H1 (cell line): ENCODE data around the gene CUX1. TPM values are rescaled to one million over a fixed set of nuclear protein-coding genes. Genes with fewer than 3 reads are reported as not detected.

Experiments
- CTCF ChIA-PET: fragments of 300-600 bp; sonication (Branson Sonifier 250); formaldehyde crosslinking; loops from one replicate; lab custom pipeline; 2021; ENCODE audit not compliant: partially characterized antibody; lab: Charles Lee
- POLR2A ChIA-PET: fragments of 300-600 bp; sonication (Branson Sonifier 250); formaldehyde crosslinking; loops from one replicate; lab custom pipeline; 2021; ENCODE audit warnings: inconsistent platforms; ENCODE audit not compliant: partially characterized antibody; lab: Charles Lee
- DNase-seq, 2 experiments: peaks; one replicate each; pipeline versions ENCODE4 v3.0.0 to v3.0.0-alpha.2; 2010 to 2022; ENCODE audit warnings: low spot score in 2 of 2, low read depth in 1 of 2, mixed read lengths in 1 of 2
- FAIRE-seq: peaks from 2 replicates; lab custom pipeline; 2011; peaks lifted over from hg19 to GRCh38; lab: Jason Lieb, UNC
- H2AFZ ChIP-seq: 2 replicates; pipeline ENCODE4 v1.8.1; 2012; ENCODE audit warnings: low read length, inconsistent platforms
- H2AK5ac ChIP-seq: 2 replicates; pipeline ENCODE4 v1.6.1; 2013; ENCODE audit warnings: low read depth, low read length
- H2BK120ac ChIP-seq: replicated peaks from 2 replicates; pipeline ENCODE3; 2013; ENCODE audit warnings: low read depth, low read length, inconsistent platforms
- H2BK12ac ChIP-seq: 2 replicates; pipeline ENCODE4 v1.6.1; 2013; ENCODE audit warnings: low read depth, low read length
- H2BK15ac ChIP-seq: 2 replicates; pipeline ENCODE4 v1.6.1; 2013; ENCODE audit warnings: low read length
- H2BK20ac ChIP-seq: 2 replicates; pipeline ENCODE4 v1.6.1; 2013; ENCODE audit warnings: low read length
- H2BK5ac ChIP-seq: 2 replicates; pipeline ENCODE4 v1.6.1; 2013; ENCODE audit warnings: low read depth, low read length
- H3K14ac ChIP-seq: 2 replicates; pipeline ENCODE4 v1.6.1; 2013; ENCODE audit warnings: inconsistent platforms; ENCODE audit not compliant: insufficient read length
- H3K18ac ChIP-seq: 2 replicates; pipeline ENCODE4 v1.6.1; 2013; ENCODE audit warnings: low read length; ENCODE audit errors: extremely low read depth
- H3K23ac ChIP-seq: 2 replicates; pipeline ENCODE4 v1.6.1; 2013; ENCODE audit warnings: inconsistent platforms; ENCODE audit not compliant: insufficient read length
- H3K23me2 ChIP-seq: 2 replicates; pipeline ENCODE4 v1.6.1; 2013; ENCODE audit warnings: low read depth, low read length
- H3K27ac ChIP-seq: 2 replicates; pipeline ENCODE4 v1.6.1; 2011; ENCODE audit warnings: low read depth, low read length, inconsistent platforms
- H3K27me3 ChIP-seq, 4 experiments: replicated peaks in 1 of 4; 1 replicate in 1 of 4; 2 replicates in 3 of 4; pipeline versions ENCODE4 v1.6.1 to v1.8.1; 2011 to 2013; ENCODE audit warnings: low read length in 3 of 4, mild to moderate bottlenecking in 3 of 4, inconsistent platforms in 2 of 4, mixed read lengths in 2 of 4, moderate library complexity in 1 of 4; ENCODE audit not compliant: control insufficient read depth in 3 of 4, insufficient read depth in 3 of 4; ENCODE audit errors: extremely low read depth in 1 of 4
- H3K36me3 ChIP-seq, 4 experiments: 2 replicates each; pipeline versions ENCODE4 v1.6.1 to v1.8.1; 2011 to 2013; ENCODE audit warnings: mild to moderate bottlenecking in 4 of 4, low read length in 3 of 4, moderate library complexity in 2 of 4, control low read depth in 1 of 4, inconsistent platforms in 1 of 4; ENCODE audit not compliant: insufficient read depth in 4 of 4, control insufficient read depth in 2 of 4
- H3K4ac ChIP-seq: replicated peaks from 2 replicates; pipeline ENCODE3; 2013; ENCODE audit warnings: low read length, low read depth, mixed read lengths, inconsistent platforms; ENCODE audit not compliant: insufficient read length
- H3K4me1 ChIP-seq, 4 experiments: replicated peaks in 1 of 4; 1 replicate in 1 of 4; 2 replicates in 3 of 4; pipeline versions ENCODE4 v1.6.1 to v1.8.1; 2011 to 2013; ENCODE audit warnings: low read length in 3 of 4, inconsistent platforms in 2 of 4, mixed read lengths in 1 of 4; ENCODE audit not compliant: insufficient read depth in 4 of 4, control insufficient read depth in 3 of 4
- H3K4me2 ChIP-seq, 2 experiments: 2 replicates each; pipeline versions ENCODE4 v1.6.1 to v1.8.1; 2011 to 2013; ENCODE audit warnings: low read depth in 2 of 2, low read length in 2 of 2, control low read depth in 1 of 2, inconsistent platforms in 1 of 2, mild to moderate bottlenecking in 1 of 2; ENCODE audit not compliant: insufficient read depth in 1 of 2
- H3K4me3 ChIP-seq, 4 experiments: fragments of 200-600, 300-600 bp in 1 of 4; sonication (generic), shearing (Covaris generic), sonication (Bioruptor Twin) in 1 of 4; 2 replicates each; pipeline versions ENCODE4 v1.5.1 to v1.8.1; 2011 to 2016; ENCODE audit warnings: low read length in 4 of 4, low read depth in 3 of 4, control low read depth in 2 of 4, inconsistent platforms in 2 of 4, mild to moderate bottlenecking in 2 of 4, mixed read lengths in 1 of 4, moderate library complexity in 1 of 4; ENCODE audit not compliant: insufficient read depth in 2 of 4; ENCODE audit errors: extremely low read depth in 1 of 4
- H3K56ac ChIP-seq: replicated peaks from 2 replicates; pipeline ENCODE3; 2013; ENCODE audit warnings: low read depth, mild to moderate bottlenecking, mixed read lengths, low read length, inconsistent platforms; ENCODE audit not compliant: insufficient read length
- H3K79me1 ChIP-seq: 2 replicates; pipeline ENCODE4 v1.6.1; 2013; ENCODE audit warnings: low read depth, low read length, control low read depth
- H3K79me2 ChIP-seq, 2 experiments: 2 replicates each; pipeline versions ENCODE4 v1.6.1 to v1.8.1; 2012 to 2013; ENCODE audit warnings: low read length in 2 of 2, mild to moderate bottlenecking in 2 of 2, inconsistent platforms in 1 of 2; ENCODE audit not compliant: insufficient read depth in 2 of 2, control insufficient read depth in 1 of 2
- H3K9ac ChIP-seq, 4 experiments: replicated peaks in 1 of 4; 1 replicate in 1 of 4; 2 replicates in 3 of 4; pipeline versions ENCODE4 v1.6.1 to v1.8.1; 2011 to 2013; ENCODE audit warnings: low read depth in 3 of 4, low read length in 3 of 4, control low read depth in 2 of 4, mild to moderate bottlenecking in 2 of 4, moderate library complexity in 2 of 4, inconsistent platforms in 1 of 4; ENCODE audit errors: extremely low read depth in 1 of 4
- H3K9me3 ChIP-seq, 2 experiments: 2 replicates each; pipeline versions ENCODE4 v1.6.1 to v1.8.1; 2012 to 2013; ENCODE audit warnings: mild to moderate bottlenecking in 2 of 2, moderate library complexity in 2 of 2, control low read depth in 1 of 2, inconsistent platforms in 1 of 2, low read depth in 1 of 2, low read length in 1 of 2, mixed read lengths in 1 of 2; ENCODE audit not compliant: insufficient read depth in 2 of 2
- H4K20me1 ChIP-seq, 2 experiments: replicated peaks in 1 of 2; 2 replicates each; pipeline versions ENCODE3 to v1.8.1; 2011 to 2013; ENCODE audit warnings: inconsistent platforms in 2 of 2, low read length in 2 of 2, mild to moderate bottlenecking in 1 of 2; ENCODE audit not compliant: insufficient read depth in 2 of 2, control insufficient read depth in 1 of 2
- H4K5ac ChIP-seq: 2 replicates; pipeline ENCODE4 v1.6.1; 2013; ENCODE audit warnings: low read length, low read depth, mixed read lengths, inconsistent platforms; ENCODE audit not compliant: insufficient read length
- H4K8ac ChIP-seq: 2 replicates; pipeline ENCODE4 v1.8.0; 2013; ENCODE audit warnings: mild to moderate bottlenecking, moderate library complexity, low read length, inconsistent platforms; ENCODE audit not compliant: insufficient read depth; ENCODE audit errors: extremely low read depth
- H4K91ac ChIP-seq: replicated peaks from 2 replicates; pipeline ENCODE3; 2013; ENCODE audit warnings: low read length, mixed read lengths, inconsistent platforms; ENCODE audit not compliant: insufficient read length
- ATF2 ChIP-seq: IDR thresholded peaks from 2 replicates; pipeline ENCODE4 v1.6.1; 2012; ENCODE audit warnings: low read length, inconsistent platforms
- BCL11A ChIP-seq, 2 experiments: IDR thresholded peaks; one replicate each; pipeline ENCODE4 v1.6.1; 2011; ENCODE audit warnings: low read depth in 2 of 2, low read length in 2 of 2, mild to moderate bottlenecking in 2 of 2
- EZH2 ChIP-seq: fragments of 200-600 bp; sonication (generic); IDR thresholded peaks from 2 replicates; pipeline ENCODE4 v1.7.1; 2012; ENCODE audit warnings: low read depth, mild to moderate bottlenecking, moderate library complexity, low read length, inconsistent platforms; ENCODE audit not compliant: severe bottlenecking
- FOSL1 ChIP-seq: IDR thresholded peaks from 2 replicates; pipeline ENCODE4 v1.6.1; 2011; ENCODE audit warnings: mild to moderate bottlenecking, low read depth, low read length, moderate library complexity; ENCODE audit not compliant: insufficient read depth
- MAFK ChIP-seq: IDR thresholded peaks from 2 replicates; pipeline ENCODE4 v1.6.1; 2012; ENCODE audit warnings: low read depth, mild to moderate bottlenecking, improper control_type of control experiment, low read length
- RNF2 ChIP-seq: fragments of 200-900, 300-1000 bp; sonication (generic); IDR thresholded peaks from 2 replicates; pipeline ENCODE4 v1.7.1; 2016; ENCODE audit warnings: borderline replicate concordance, low read depth, mild to moderate bottlenecking, antibody characterized with exemption, low read length; ENCODE audit not compliant: poor library complexity, severe bottlenecking; ENCODE audit errors: missing control alignments
- SUZ12 ChIP-seq: fragments of 200-600 bp; sonication (generic); IDR thresholded peaks from 2 replicates; pipeline ENCODE4 v1.6.1; 2012; ENCODE audit warnings: mild to moderate bottlenecking, inconsistent platforms, low read length, moderate library complexity, mixed read lengths
- TAF7 ChIP-seq: optimal IDR thresholded peaks from 2 replicates; pipeline ENCODE3; 2011; ENCODE audit warnings: low read depth, mild to moderate bottlenecking, inconsistent platforms, low read length, moderate library complexity, borderline replicate concordance
- TBP ChIP-seq: IDR thresholded peaks from 2 replicates; pipeline ENCODE4 v1.6.1; 2011; ENCODE audit warnings: low read depth, low read length, improper control_type of control experiment
- YY1 ChIP-seq: IDR thresholded peaks from 2 replicates; pipeline ENCODE4 v1.6.1; 2011; ENCODE audit warnings: low read depth, mild to moderate bottlenecking, low read length
- WGBS, 2 experiments: shearing (Covaris generic) in 1 of 2; methylation state at CpG; one replicate each; pipeline versions ENCODE4 v1.1.6 to v1.1.7; 2013 to 2015; ENCODE audit warnings: low lambda C conversion rate in 2 of 2, mixed read lengths in 2 of 2, inconsistent platforms in 1 of 2, low coverage in 1 of 2, missing lambda C conversion rate in 1 of 2; ENCODE audit not compliant: insufficient replicate concordance in 2 of 2, insufficient coverage in 1 of 2, insufficient read length in 1 of 2; ENCODE audit errors: extremely low coverage in 1 of 2, missing lambda C conversion rate in 1 of 2; 5-methylcytosine and 5-hydroxymethylcytosine counted together
- polyA plus RNA-seq, 7 experiments: library from polyadenylated mRNA; depleted of rRNA in 3 of 7; stranded (reverse) in 5 of 7; unstranded in 2 of 7; fragments of >200 nt in 5 of 7; fragments of 200-250 nt in 2 of 7; gene quantifications; 1 replicate in 5 of 7; 2 replicates in 1 of 7; 4 replicates in 1 of 7; pipeline versions ENCODE4 v1.2.1 to v1.2.3, GENCODE V29; 2011 to 2013; ENCODE audit warnings: missing spikeins in 2 of 7, mixed read lengths in 2 of 7
- total RNA-seq: library from RNA; stranded (reverse); fragmentation: NEBNext Ultra II Directional; extraction: Animal tissue kit (Norgen Biotek cat#: 25700); gene quantifications from 2 replicates; pipeline ENCODE4 v1.2.1, GENCODE V29; 2021

CUX1 gene
- total and polyA plus RNA-seq, 2 of the 8 experiments (the other 6 are each of a cell fraction or from before 2014, with no cell fraction given) = 21.6 to 65.9 TPM

- no peak overlapping the region for H2BK120ac ChIP-seq
- H4K5ac ChIP-seq = no peak overlapping the region
- H3K36me3 ChIP-seq = no peaks in the 10 kb centered on the region
- peaks cover 19% of the 10 kb centered on the region for H3K79me1 ChIP-seq
- H3K27ac ChIP-seq = no peak overlapping the region
- no peak overlapping the region for H3K14ac ChIP-seq
- no peak overlapping the region for H3K23ac ChIP-seq
- H3K4me3 ChIP-seq = no peak overlapping the region
- H3K27me3 ChIP-seq = no peaks in the 10 kb centered on the region
- no peak overlapping the region for H4K91ac ChIP-seq
- POLR2A ChIA-PET = interaction anchor here (0.6 to 1.6 kb wide), 5 partner anchors 10 to 233 kb away, joined by 3 to 6 read pairs (median 3); no protein-coding TSS in a partner anchor
- H2AFZ ChIP-seq = no peak overlapping the region
- H2AK5ac ChIP-seq = no peak overlapping the region
- no peak overlapping the region for H2BK20ac ChIP-seq
- H3K9me3 ChIP-seq = no peaks in the 10 kb centered on the region
- no peak overlapping the region for H3K18ac ChIP-seq
- FAIRE-seq = no peak
- H3K79me2 ChIP-seq = peaks cover 8 to 99% of the 10 kb centered on the region in 2 experiments
- H3K4me2 ChIP-seq = no peak overlapping the region
- H4K8ac ChIP-seq = no peak overlapping the region
- no peak overlapping the region for H3K56ac ChIP-seq
- H3K4me1 ChIP-seq = peaks cover 7 to 21% (median 10%) of the 10 kb centered on the region in 4 experiments; a peak in 6 of 7 replicates
- H3K4ac ChIP-seq = no peak overlapping the region
- no peak overlapping the region for H3K9ac ChIP-seq
- no peak overlapping the region for H2BK15ac ChIP-seq
- WGBS, 2 experiments = 91% methylated on average over 14 of the region's 14 CpGs; no CpG with 5 or more reads in 1 of the 2 experiments
- H3K23me2 ChIP-seq = no peaks in the 10 kb centered on the region
- no peak overlapping the region for H2BK12ac ChIP-seq
- CTCF ChIA-PET = interaction anchor here (0.6 to 1.6 kb wide), 12 partner anchors 10 to 278 kb away, joined by 3 to 7 read pairs (median 4); no protein-coding TSS in a partner anchor
- no peak for DNase-seq
- H4K20me1 ChIP-seq = peaks cover 14 to 29% of the 10 kb centered on the region in 2 experiments
- no peak overlapping the region for H2BK5ac ChIP-seq
- TF ChIP-seq SUZ12 (no peak), RNF2 (no peak), TAF7 (no peak), ATF2 (no peak), TBP (no peak), FOSL1 (no peak), EZH2 (no peak), YY1 (no peak), BCL11A (IDR thresholded peaks at IDR 0.05; ENCODE audit: low read depth in 2 of 2, low read length in 2 of 2) (no peak), MAFK (no peak)
These were observed 63.0 kb downstream of the CUX1 start for GRCh38 chr7:101880282-101881054.
